Gastroesophageal sphincter (tissue), 4 donors: ENCODE data around the gene IPO4. TPM values are rescaled to one million over a fixed set of nuclear protein-coding genes. Genes with fewer than 3 reads are reported as not detected.

Experiments used
- ATAC-seq: fragments of 150-250 bp; one replicate; pipeline ENCODE4 v1.9.1; 2016; ENCODE audit warnings: mild to moderate bottlenecking, moderate library complexity
- H3K27ac ChIP-seq, 4 donors: fragments of 200-600 bp; sonication (generic) in 3 of 4; 1 replicate in 3 of 4; 2 replicates in 1 of 4; pipeline ENCODE4 v1.5.1; 2016 to 2019
- H3K27me3 ChIP-seq: fragments of 200-600 bp; sonication (generic); one replicate; pipeline ENCODE4 v1.5.1; 2019
- H3K36me3 ChIP-seq, 2 donors: fragments of 200-600 bp; sonication (generic); one replicate each; pipeline ENCODE4 v1.5.1; 2019; ENCODE audit warnings: control low read depth in 1 of 2
- H3K4me1 ChIP-seq, 3 donors: fragments of 200-600 bp; sonication (generic); 1 replicate in 2 of 3; 2 replicates in 1 of 3; pipeline ENCODE4 v1.5.1; 2016 to 2019; ENCODE audit warnings: control low read depth in 2 of 3
- H3K4me3 ChIP-seq, 2 donors: fragments of 200-600 bp; sonication (generic); one replicate each; pipeline ENCODE4 v1.5.1; 2019; ENCODE audit warnings: mild to moderate bottlenecking in 1 of 2, moderate library complexity in 1 of 2
- H3K9me3 ChIP-seq, 3 donors: fragments of 200-600 bp; sonication (generic); one replicate each; pipeline ENCODE4 v1.5.1; 2017 to 2019; ENCODE audit warnings: control low read depth in 2 of 3
- EP300 ChIP-seq: sonication (generic); formaldehyde crosslinking; IDR thresholded peaks from one replicate; pipeline ENCODE4 v1.6.1; 2017; ENCODE audit warnings: antibody characterized with exemption, mild to moderate bottlenecking
- POLR2A ChIP-seq, 2 donors: fragments of 450-650 bp; IDR thresholded peaks; one replicate each; pipeline ENCODE4 v1.6.1; 2017; ENCODE audit warnings: antibody characterized with exemption in 2 of 2, mild to moderate bottlenecking in 2 of 2, moderate library complexity in 1 of 2
- POLR2AphosphoS5 ChIP-seq: sonication (generic); formaldehyde crosslinking; IDR thresholded peaks from one replicate; pipeline ENCODE4 v1.6.1; 2017; ENCODE audit warnings: antibody characterized with exemption
- WGBS, 2 donors: methylation state at CpG; one replicate each; pipeline ENCODE4 v1.1.5; 2018; ENCODE audit warnings: low coverage in 1 of 2; 5-methylcytosine and 5-hydroxymethylcytosine counted together
- total RNA-seq, 4 donors: library from RNA; depleted of rRNA; stranded (reverse); fragments of >200 nt; gene quantifications; one replicate each; pipeline ENCODE4 v1.1.0, GENCODE V29; 2016
- TF ChIP-seq, protein P1 (sequence below), 4 experiments: fragments of 200-600 bp in 2 of 4; fragments of 450-650 bp in 2 of 4; sonication (generic) in 1 of 4; IDR thresholded peaks; one replicate each; pipeline ENCODE4 v1.5.1; 2017 to 2019; ENCODE audit warnings: antibody characterized with exemption in 4 of 4, mild to moderate bottlenecking in 2 of 4, moderate library complexity in 2 of 4

IPO4 gene
- total RNA-seq, 4 donors from 2014 or later: 16.8 to 31.6 (median 27.0) TPM

DNA sequence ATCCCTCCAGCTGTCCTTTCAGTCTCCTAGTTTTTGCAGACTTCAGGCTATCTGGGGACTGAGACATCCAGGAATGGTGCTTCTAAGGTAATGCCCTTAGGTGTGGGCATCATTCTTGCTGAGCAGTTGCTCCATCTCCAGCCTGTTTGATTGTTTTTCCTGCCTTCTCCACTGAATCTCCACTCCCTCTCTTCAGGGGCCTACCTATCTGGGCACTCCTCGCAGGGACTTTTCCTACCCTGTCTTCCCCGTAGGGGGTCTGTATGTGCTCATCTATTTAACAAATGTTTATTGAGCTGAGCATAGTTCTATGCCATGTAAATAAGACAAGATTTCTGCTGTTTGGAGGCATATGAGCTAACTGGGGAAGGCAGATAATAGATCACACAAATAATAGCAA, 55.6 kb downstream of the IPO4 start:
- Histone ChIP-seq H3K4me3 (no peak overlapping the region), H3K9me3 (no peaks in the 10 kb centered on the region), H3K36me3 (peaks cover 0 to 11% of the 10 kb centered on the region in 2 donors), H3K4me1 (peaks cover 0 to 43% (median 14%) of the 10 kb centered on the region in 3 donors), H3K27ac (no peak overlapping the region), H3K27me3 (no peaks in the 10 kb centered on the region)
- ATAC-seq: no peak
- no peak for TF ChIP-seq EP300
- no peak for TF ChIP-seq POLR2AphosphoS5
- no peak for TF ChIP-seq POLR2A (IDR thresholded peaks at IDR 0.05)
- TF ChIP-seq, protein P1, sequence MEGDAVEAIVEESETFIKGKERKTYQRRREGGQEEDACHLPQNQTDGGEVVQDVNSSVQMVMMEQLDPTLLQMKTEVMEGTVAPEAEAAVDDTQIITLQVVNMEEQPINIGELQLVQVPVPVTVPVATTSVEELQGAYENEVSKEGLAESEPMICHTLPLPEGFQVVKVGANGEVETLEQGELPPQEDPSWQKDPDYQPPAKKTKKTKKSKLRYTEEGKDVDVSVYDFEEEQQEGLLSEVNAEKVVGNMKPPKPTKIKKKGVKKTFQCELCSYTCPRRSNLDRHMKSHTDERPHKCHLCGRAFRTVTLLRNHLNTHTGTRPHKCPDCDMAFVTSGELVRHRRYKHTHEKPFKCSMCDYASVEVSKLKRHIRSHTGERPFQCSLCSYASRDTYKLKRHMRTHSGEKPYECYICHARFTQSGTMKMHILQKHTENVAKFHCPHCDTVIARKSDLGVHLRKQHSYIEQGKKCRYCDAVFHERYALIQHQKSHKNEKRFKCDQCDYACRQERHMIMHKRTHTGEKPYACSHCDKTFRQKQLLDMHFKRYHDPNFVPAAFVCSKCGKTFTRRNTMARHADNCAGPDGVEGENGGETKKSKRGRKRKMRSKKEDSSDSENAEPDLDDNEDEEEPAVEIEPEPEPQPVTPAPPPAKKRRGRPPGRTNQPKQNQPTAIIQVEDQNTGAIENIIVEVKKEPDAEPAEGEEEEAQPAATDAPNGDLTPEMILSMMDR (IDR thresholded peaks at IDR 0.05): no peak
- 90 to 92% methylated on average over 2 of the region's 2 CpGs for WGBS, 2 donors

DNA sequence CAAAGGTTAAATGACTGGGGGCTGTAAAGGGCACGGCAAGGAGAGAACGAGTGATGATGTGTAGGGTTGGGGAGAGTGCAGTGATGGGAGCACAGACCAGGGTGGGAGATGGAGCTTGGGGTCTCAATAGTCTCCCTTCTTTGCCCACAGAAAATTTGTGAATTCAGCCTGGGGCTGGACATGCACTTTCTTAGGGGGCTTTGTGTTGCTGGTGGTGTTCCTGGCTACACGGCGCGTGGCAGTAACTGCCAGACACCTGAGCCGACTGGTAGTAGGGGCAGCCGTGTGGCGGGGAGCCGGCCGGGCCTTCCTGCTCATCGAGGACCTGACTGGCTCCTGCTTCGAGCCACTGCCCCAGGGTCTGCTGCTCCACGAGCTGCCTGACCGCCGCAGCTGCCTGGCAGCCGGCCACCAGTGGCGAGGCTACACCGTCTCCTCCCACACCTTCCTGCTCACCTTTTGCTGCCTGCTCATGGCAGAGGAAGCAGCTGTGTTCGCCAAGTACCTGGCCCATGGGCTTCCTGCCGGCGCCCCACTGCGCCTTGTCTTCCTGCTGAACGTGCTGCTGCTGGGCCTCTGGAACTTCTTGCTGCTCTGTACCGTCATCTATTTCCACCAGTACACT, 56.4 kb downstream of the IPO4 start:
- WGBS, 2 donors: 50 to 62% methylated on average over 2 to 7 of the region's 24 CpGs

DNA sequence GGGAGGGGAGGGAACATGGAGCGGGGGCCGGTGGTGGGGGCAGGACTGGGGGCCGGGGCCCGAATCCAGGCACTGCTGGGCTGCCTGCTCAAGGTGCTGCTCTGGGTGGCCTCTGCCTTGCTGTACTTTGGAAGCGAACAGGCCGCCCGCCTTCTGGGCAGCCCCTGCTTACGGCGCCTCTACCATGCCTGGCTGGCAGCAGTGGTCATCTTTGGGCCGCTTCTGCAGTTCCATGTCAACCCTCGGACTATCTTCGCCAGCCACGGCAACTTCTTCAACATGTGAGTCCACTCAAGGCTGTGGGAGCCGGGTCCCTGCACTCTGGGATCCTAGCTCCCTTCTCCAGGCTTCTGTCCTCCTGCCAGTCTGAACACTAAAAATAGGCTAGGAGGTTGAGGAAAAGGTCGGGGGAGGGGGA, 57.1 kb downstream of the IPO4 start:
- no peak for ATAC-seq
- peak overlapping the region in 3 of 4 donors; percentile 46 to 69 (median 58) for H3K27ac ChIP-seq
- TF ChIP-seq EP300: no peak
- TF ChIP-seq, protein P1 (IDR thresholded peaks at IDR 0.05): no peak
- H3K9me3 ChIP-seq: no peaks in the 10 kb centered on the region
- H3K4me3 ChIP-seq: no peak overlapping the region
- H3K4me1 ChIP-seq: peaks cover 0 to 29% (median 4%) of the 10 kb centered on the region in 3 donors
- WGBS, 2 donors: 80% methylated on average over 1 of the region's 15 CpGs; no CpG with 5 or more reads in 1 of the 2 donors
- H3K36me3 ChIP-seq: no peaks in the 10 kb centered on the region
- no peaks in the 10 kb centered on the region for H3K27me3 ChIP-seq

More for the DNA sequence above, 56.4 kb downstream of the IPO4 start:
- Histone ChIP-seq H3K27ac (peak overlapping the region in 2 of 4 donors; percentile 58 to 69), H3K4me1 (peaks cover 0 to 35% (median 10%) of the 10 kb centered on the region in 3 donors), H3K36me3 (peaks cover 0 to 3% of the 10 kb centered on the region in 2 donors), H3K27me3 (no peaks in the 10 kb centered on the region), H3K4me3 (no peak overlapping the region), H3K9me3 (no peaks in the 10 kb centered on the region)
- no peak for TF ChIP-seq EP300
- no peak for ATAC-seq

DNA sequence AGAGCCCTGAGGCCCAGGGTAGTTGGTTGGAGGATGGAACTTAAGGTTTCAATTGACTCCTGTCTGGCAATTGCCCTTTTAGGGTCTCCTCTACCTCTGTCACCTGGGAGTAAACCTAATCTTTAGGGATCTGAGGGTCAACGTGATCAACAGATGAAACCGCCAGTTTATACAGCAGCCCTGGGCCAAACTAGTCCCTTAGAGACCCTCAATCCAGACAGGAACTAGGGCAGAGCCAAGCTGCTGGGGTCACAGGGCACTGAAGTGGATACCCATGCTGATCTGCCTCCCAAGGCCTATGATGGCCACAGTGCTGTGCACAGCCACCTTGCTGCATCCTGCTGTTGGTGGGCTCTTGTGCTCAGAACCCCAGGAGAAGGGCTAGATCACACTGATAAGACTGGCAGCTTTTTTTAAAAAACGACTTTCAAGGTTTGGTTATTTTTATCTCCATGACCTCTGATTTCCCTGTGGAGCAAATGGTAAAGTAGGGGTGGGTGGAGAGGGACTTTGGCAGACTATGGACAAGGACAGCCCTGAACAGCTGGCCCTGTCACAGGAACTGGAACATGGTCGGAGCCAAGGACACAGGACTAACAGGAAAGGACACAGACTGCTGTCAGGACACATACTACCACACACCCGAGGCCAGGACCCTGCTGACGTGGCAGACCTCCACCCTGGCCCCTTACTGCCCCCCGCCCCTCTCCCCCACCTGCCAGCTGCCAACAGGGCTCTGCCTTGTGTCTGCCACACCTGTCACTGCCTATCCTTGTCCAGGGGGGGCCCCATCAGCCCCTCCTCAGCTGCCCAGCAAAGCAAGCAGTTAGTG, 57.7 kb downstream of the IPO4 start:
- peaks cover 0 to 26% (median 2%) of the 10 kb centered on the region in 3 donors for H3K4me1 ChIP-seq
- no peak overlapping the region for H3K4me3 ChIP-seq
- TF ChIP-seq POLR2AphosphoS5: no peak
- no peak for TF ChIP-seq EP300
- TF ChIP-seq, protein P1 (IDR thresholded peaks at IDR 0.05): no peak
- TF ChIP-seq POLR2A (IDR thresholded peaks at IDR 0.05): no peak
- no peaks in the 10 kb centered on the region for H3K27me3 ChIP-seq
- ATAC-seq: no peak
- no peaks in the 10 kb centered on the region for H3K9me3 ChIP-seq
- 0% methylated on average over 1 of the region's 7 CpGs; no CpG with 5 or more reads in 1 of the 2 donors for WGBS, 2 donors
- H3K36me3 ChIP-seq: no peaks in the 10 kb centered on the region
- peak overlapping the region in 3 of 4 donors; percentile 46 to 69 (median 58) for H3K27ac ChIP-seq

DNA sequence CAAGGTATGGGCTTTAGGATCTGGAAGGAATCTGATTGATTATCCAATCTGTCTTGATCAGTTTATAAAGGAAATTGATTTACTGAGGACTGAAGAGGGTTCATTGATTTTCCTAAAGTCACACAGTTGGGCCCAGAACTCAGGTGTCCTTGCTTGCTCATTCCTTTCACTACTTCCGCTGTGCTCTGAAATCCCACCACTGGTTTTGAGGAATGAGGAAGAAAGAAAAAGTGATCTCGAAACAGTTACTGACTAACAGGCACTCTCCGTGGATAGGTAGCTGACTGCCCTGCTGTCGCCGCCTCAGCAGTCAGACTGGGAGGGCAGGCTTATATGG, 58.3 kb downstream of the IPO4 start, which contains the start of gene FITM1:
TSS of gene FITM1 (plus strand) at position 280 of the 337 bp plus-strand sequence. CDS start 905 bp downstream, outside the sequence.
- no peak for ATAC-seq
- WGBS, 2 donors: 80 to 86% methylated on average over 1 of the region's 5 CpGs
- no peaks in the 10 kb centered on the region for H3K27me3 ChIP-seq
- peaks cover 0 to 22% (median 2%) of the 10 kb centered on the region in 3 donors for H3K4me1 ChIP-seq
- H3K27ac ChIP-seq: peak within 1 kb of the TSS in 3 of 4 donors; percentile 46 to 69 (median 58)
- TF ChIP-seq, protein P1 (IDR thresholded peaks at IDR 0.05): no peak
- TF ChIP-seq EP300 (no peak), POLR2A (IDR thresholded peaks at IDR 0.05) (no peak), POLR2AphosphoS5 (no peak)
- H3K36me3 ChIP-seq: no peaks in the 10 kb centered on the region
- no peaks in the 10 kb centered on the region for H3K9me3 ChIP-seq
- H3K4me3 ChIP-seq: no peak within 1 kb of the TSS
